ENCODE results near the gene DNAH9. TPM values are rescaled to one million over a fixed set of nuclear protein-coding genes. Genes with fewer than 3 reads are reported as not detected.

The DNAH9 gene
- total RNA-seq, 1 donor from 2014 or later, result 0.98 TPM

GRCh38 chr17:11813278-11813677 lies 215.0 kb downstream of the DNAH9 start:
- ATAC-seq, result peak; percentile 53

GRCh38 chr17:11813871-11814270 lies 215.6 kb downstream of the DNAH9 start:
- ATAC-seq (no peak), DNase-seq (ENCODE audit: low spot score) (no peak)
- intact Hi-C loops (cut with DNase I), result no loop called here

More at GRCh38 chr17:11813278-11813677, 215.0 kb downstream of the DNAH9 start:
- intact Hi-C loops (cut with DNase I), result no loop called here
- no peak for DNase-seq (ENCODE audit: low spot score)

DNA sequence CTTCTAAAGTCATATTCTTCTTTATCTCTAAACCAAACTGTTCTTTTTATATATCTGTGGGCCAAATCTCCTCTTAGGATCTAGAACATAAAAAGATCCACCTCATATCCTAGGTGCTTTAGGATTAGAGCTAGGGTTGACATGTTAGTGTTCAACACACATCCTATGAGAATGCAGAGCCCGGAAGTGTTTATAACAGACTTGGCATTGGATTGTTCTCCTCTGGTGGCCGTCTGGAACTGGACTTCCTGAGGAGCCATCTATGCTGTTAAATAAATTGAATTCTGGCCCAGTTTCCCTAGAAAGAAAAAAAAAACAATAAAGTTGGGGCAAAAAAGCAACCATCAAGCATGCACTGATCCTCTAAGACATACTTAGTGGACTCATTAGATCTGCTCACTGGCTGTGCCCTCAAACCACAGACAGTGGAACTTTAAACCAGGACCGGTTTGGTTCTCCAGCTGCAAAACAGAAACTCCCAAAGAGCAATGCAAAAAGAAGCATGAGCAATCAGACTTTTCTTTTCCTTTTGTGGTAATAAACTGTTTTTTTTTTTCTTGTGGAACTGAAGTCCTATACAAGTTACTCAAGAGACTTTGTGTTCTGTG lies 216.5 kb downstream of the DNAH9 start:
- intact Hi-C loops (cut with DNase I), result no loop called here
- DNase-seq (ENCODE audit: low spot score), result no peak
- peak; percentile 55 for ATAC-seq

GRCh38 chr17:11816409-11816808 lies 218.1 kb downstream of the DNAH9 start:
- ATAC-seq (no peak), DNase-seq (ENCODE audit: low spot score) (no peak)
- intact Hi-C loops (cut with DNase I), result no loop called here

- ATAC-seq (peak; percentile 56), DNase-seq (ENCODE audit: low spot score) (no peak)
- intact Hi-C loops (cut with DNase I), result no loop called here
Observed at GRCh38 chr17:11823862-11824261, 225.6 kb downstream of the DNAH9 start.

DNA sequence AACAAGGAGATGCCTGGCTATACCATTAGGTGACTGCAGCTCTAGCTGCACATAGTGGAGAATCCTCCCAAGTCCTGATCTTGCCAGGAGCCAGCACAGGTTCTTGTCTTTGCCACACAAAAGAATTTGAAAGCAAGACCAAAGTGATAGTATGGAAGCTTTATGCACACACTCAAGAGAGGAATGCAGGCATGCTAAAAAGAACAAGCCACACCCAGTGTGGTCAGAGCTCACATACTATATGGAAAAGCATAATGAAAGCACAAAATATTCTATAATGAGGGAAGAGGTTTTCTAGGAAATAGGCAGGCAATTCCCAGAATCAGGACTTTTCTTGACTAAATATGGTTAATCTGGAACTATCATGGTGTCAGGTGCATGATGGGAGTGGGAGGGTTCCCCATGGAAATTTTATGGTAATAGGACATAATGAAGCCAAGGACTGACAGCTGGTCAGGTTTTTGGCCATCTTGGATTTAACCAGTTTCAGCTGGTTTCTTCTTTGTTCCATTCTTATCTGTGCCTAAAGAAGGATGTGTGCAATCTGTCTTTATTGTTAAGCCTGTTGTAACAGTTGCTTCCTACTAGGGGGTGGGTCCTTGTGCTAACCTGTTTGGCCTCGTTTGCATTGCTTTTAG lies 227.4 kb downstream of the DNAH9 start:
- no peak for ATAC-seq
- no peak for DNase-seq (ENCODE audit: low spot score)
- intact Hi-C loops (cut with DNase I), result no loop called here

DNA sequence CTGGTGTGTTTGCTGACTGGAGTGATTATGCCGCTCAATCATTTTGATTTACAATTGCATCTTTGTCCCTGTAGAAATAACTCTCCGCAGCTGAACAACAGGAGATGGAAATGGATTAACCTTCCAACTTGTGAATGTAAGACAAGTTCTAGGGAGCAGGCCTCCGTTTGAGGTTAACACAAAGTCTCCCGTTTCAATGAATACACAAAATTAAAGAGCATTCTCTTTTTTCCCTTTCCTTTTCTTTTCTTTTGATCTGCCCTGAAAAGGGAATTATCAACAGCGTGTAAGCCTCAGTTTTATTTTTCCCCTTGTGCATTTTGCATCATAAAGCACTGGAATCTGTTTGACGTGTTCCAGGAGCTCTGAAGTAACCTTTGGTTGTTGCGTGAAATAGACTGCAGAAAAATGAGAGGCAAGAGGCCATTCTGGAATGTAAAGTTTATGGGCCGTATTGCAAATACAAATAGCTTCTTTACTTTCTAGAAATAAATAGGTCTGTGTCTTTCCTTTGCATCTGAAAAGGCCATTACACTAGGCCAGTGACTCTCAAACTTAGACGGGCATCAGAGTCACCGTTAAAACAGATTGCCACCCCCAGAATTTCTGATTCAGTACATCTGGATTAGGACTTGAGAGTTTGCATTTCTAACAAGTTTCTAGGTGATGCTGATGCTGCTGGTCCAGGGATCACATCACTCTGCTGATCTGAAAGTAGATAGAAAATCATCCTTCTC lies 234.3 kb downstream of the DNAH9 start:
- DNase-seq (ENCODE audit: low spot score), result no peak
- intact Hi-C loops (cut with DNase I), result no loop called here

DNA sequence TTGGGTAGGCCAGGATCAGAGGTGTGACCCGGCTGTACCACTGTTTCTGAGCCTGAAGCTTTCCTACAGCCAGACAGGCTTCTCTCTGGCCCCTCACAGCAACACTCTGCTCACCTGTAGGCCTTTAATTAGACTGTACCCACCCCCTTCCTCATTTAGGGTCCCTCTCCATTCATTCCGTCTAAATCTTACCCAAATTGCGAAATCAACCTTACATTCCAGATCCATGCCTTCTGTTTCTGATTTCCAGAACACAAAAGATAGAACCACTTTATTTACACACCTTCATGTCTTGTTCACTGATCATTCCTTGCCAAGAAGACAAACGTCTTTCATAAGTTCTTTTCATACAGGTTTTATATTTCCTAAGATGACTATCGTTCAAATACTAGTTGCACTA lies 238.2 kb downstream of the DNAH9 start:
- DNase-seq (ENCODE audit: low spot score) (no peak), ATAC-seq (no peak)
- intact Hi-C loops (cut with DNase I), result loop anchor here (5.0 kb wide), 1 partner anchor 89 kb away; no protein-coding TSS in a partner anchor

More for the DNA sequence above, 234.3 kb downstream of the DNAH9 start:
- no peak for ATAC-seq

- intact Hi-C loops (cut with DNase I), result no loop called here
- no peak for DNase-seq (ENCODE audit: low spot score)
Observed at GRCh38 chr17:11840052-11840451, 241.8 kb downstream of the DNAH9 start.

GRCh38 chr17:11840831-11841230 lies 242.6 kb downstream of the DNAH9 start:
- intact Hi-C loops (cut with DNase I), result no loop called here
- no peak for ATAC-seq
- no peak for DNase-seq (ENCODE audit: low spot score)

More at GRCh38 chr17:11840052-11840451, 241.8 kb downstream of the DNAH9 start:
- no peak for ATAC-seq

DNA sequence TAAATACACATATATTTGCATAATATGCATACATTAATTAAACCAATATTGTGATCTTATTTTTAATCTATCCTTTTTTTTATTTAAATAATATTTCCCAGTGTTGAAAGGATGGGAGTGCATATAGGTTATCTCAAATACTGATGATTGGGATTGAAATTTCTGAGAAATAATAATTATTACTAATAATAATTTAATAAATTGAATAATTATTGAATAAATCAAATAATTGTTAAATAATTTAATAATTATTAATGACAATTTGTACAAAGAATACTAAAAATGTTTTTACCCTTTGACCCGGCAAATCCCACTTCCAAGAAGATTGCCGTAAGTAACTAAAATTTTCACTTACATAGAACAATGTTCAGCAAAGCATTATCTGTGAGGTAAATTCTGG lies 250.1 kb downstream of the DNAH9 start:
- DNase-seq (ENCODE audit: low spot score) (no peak), ATAC-seq (no peak)

GRCh38 chr17:11852231-11852630 lies 254.0 kb downstream of the DNAH9 start:
- ATAC-seq (no peak), DNase-seq (ENCODE audit: low spot score) (no peak)
- intact Hi-C loops (cut with DNase I), result no loop called here

More for the DNA sequence above, 250.1 kb downstream of the DNAH9 start:
- intact Hi-C loops (cut with DNase I), result no loop called here

- intact Hi-C loops (cut with DNase I), result no loop called here
Observed at GRCh38 chr17:11852912-11853311, 254.6 kb downstream of the DNAH9 start.

GRCh38 chr17:11853321-11854151 lies 255.3 kb downstream of the DNAH9 start:
- intact Hi-C loops (cut with DNase I), result no loop called here
- peak; percentile 64 for DNase-seq (ENCODE audit: low spot score)
- ATAC-seq, result peak; percentile 95

More at GRCh38 chr17:11852912-11853311, 254.6 kb downstream of the DNAH9 start:
- no peak for DNase-seq (ENCODE audit: low spot score)
- ATAC-seq, result no peak

DNA sequence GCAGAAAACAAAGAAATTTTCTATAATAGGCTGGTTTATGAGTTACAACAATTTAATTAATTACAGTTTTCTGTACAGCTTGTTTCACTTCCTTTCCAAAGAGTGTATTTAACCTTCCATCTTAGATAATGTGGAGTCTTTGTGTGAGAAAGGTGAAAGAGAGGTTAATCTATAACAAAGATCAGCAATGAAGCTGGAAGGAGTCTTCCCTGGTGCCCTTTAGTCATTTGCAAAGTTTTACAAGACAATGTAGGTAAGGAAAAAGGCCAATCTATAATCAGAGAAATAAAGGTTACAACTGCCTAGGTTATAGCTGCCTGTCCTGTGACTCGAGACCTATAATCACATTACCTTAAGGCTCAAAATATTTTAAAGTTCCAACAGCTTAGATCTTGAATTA lies 257.0 kb downstream of the DNAH9 start:
- DNase-seq (ENCODE audit: low spot score), result no peak
- no peak for ATAC-seq
- intact Hi-C loops (cut with DNase I), result no loop called here

DNA sequence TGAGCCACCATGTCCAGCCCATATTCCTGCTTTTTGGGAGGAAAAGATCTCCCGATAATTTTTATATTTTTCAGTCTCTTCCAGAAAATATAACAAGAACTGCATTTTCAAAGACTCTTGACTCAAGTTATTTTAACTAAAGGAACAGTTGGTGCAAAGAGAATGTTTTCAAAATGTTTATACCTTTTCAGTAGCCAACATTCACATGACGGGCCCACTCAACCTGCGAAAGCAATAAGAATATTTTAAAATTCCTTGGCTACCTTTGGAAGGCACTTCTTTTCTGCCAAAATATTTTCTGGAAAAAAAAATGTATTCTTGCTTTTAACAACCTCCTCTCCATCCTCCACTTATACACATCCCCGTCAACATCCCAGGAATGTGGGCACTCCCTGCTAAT lies 258.7 kb downstream of the DNAH9 start:
- DNase-seq (ENCODE audit: low spot score) (no peak), ATAC-seq (no peak)
- intact Hi-C loops (cut with DNase I), result no loop called here

DNA sequence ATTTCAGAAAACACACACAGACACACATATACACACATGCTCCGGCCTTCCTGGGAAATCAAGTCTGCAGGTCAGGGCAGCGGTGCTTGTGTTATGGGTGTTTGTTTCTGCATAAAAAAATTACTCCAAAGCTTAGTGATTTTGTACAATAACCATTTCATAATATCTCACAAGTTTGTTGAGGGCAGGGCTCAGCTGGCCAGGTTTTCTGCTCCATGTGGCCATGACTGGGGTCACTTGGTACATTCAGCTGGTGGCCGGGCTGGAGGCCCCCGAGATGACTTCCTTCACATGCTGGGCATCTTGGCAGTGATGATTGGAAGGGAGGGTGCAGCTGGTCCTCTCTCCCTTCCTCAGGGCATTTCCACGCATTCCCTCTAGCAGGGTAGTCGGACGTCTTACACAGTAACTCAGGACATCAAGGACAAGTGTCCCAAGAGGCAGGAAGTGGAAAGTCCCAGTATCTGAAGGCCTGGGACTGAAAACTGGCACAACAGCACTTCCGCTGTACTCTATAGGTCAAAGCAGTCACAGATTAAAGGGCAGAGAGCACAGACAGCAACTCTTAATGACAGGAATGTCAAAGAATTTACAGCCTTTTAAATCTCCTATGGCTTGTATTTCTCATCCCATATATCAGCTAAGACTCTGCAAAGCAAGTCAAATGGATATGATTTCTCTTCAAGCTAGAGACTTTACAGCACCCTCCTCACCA lies 271.6 kb downstream of the DNAH9 start:
- intact Hi-C loops (cut with DNase I), result no loop called here
- DNase-seq (ENCODE audit: low spot score) (no peak), ATAC-seq (no peak)

- intact Hi-C loops (cut with DNase I), result no loop called here
- DNase-seq (ENCODE audit: low spot score), result no peak
- no peak for ATAC-seq
Observed at GRCh38 chr17:11871773-11872172, 273.5 kb downstream of the DNAH9 start.

DNA sequence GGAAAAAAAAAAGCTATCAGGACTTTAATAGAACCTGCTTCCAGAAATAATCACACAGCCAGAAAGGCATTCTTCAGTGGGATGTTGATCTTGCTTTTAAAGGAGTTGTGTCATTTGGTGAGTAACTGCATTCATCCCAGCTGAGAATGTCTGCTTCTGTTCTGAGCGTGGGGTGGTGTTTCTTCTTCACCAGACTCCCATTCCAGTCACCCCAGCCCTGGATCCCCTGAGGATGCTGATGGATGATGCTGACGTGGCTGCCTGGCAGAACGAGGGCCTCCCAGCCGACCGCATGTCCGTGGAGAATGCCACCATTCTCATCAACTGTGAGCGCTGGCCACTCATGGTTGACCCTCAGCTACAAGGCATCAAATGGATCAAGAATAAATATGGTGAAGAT lies 276.5 kb downstream of the DNAH9 start:
- DNase-seq (ENCODE audit: low spot score) (no peak), ATAC-seq (no peak)
- intact Hi-C loops (cut with DNase I), result no loop called here

All from sciatic nerve (tissue), 2 donors.